Measurements from ENCODE around the gene TYW5. TPM values are rescaled to one million over a fixed set of nuclear protein-coding genes. Genes with fewer than 3 reads are reported as not detected.
A peak's percentile ranks its signal among the peaks of the same experiment; 100 is the strongest.

Gene TYW5
- total and polyA plus RNA-seq, 7 donors: 2.4 to 8.0 (median 6.1) TPM

DNA sequence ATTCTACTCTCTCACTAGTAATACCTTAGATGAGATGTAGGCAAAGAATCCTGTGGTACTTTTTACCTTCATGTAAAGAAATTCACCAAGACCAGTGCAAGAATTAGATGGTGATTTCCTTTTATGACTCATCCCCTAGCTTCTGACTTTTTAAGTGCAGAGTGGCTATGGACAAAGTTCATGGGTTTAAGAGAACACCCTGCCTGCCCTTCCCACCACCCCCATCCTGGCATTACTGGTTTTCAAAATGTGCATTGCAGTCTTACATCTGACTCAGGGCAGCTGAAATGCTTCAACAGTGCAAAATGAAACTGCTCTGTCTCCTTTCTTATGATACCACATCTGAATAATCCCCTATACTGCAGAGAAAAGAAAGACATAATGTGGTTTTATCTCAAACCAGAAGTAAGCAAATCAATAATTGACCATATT lies 22.7 kb upstream of the TYW5 start:
- no peak overlapping the region for H3K4me3 ChIP-seq
- H3K27ac ChIP-seq: no peak overlapping the region
- no peaks in the 10 kb centered on the region for H3K27me3 ChIP-seq
- peaks cover 0 to 7% (median 6%) of the 10 kb centered on the region in 4 donors for H3K4me1 ChIP-seq
- TF ChIP-seq POLR2AphosphoS5 (IDR thresholded peaks at IDR 0.05) (no peak), EP300 (IDR thresholded peaks at IDR 0.05) (no peak), POLR2A (IDR thresholded peaks at IDR 0.05) (no peak)
- TF ChIP-seq, protein P1, sequence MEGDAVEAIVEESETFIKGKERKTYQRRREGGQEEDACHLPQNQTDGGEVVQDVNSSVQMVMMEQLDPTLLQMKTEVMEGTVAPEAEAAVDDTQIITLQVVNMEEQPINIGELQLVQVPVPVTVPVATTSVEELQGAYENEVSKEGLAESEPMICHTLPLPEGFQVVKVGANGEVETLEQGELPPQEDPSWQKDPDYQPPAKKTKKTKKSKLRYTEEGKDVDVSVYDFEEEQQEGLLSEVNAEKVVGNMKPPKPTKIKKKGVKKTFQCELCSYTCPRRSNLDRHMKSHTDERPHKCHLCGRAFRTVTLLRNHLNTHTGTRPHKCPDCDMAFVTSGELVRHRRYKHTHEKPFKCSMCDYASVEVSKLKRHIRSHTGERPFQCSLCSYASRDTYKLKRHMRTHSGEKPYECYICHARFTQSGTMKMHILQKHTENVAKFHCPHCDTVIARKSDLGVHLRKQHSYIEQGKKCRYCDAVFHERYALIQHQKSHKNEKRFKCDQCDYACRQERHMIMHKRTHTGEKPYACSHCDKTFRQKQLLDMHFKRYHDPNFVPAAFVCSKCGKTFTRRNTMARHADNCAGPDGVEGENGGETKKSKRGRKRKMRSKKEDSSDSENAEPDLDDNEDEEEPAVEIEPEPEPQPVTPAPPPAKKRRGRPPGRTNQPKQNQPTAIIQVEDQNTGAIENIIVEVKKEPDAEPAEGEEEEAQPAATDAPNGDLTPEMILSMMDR (IDR thresholded peaks at IDR 0.05): no peak
- H3K36me3 ChIP-seq: no peaks in the 10 kb centered on the region
- H3K9me3 ChIP-seq: no peaks in the 10 kb centered on the region
- no peak for DNase-seq
- intact Hi-C loops (cut with DNase I): no loop called here

DNA sequence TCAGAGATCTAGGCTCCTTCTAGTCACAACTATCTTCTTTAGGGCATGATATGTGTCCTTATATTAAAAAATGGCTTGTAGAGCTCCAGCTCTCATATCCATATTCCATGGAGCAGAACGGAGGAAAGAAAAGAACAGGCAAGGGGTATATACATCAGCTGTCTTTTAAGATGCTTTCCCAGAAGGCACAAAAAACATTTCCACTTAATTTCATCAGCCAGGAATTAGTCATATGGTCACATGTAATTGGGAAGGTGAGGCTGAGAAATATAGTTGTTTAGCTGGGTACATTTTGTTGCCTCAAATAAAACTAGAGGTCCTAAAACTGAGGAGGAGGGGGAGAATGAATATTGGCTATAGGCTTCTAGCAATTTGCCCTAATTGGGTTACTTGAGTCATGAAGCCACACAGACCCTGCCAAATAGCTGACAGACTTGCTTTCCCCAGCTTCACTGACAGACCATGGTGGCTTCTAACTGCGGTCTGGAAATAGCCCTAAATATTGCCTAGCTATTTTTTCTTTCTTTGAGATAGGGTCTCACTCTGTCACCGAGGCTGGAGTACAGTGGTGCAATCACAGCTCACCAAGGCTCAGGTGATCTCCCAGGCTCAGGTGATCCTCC lies 20.1 kb upstream of the TYW5 start:
- WGBS, 2 donors: 88 to 92% methylated on average over 3 of the region's 3 CpGs
- Histone ChIP-seq H3K4me3 (no peak overlapping the region), H3K27me3 (no peaks in the 10 kb centered on the region), H3K27ac (no peak overlapping the region), H3K9me3 (no peaks in the 10 kb centered on the region), H3K36me3 (no peaks in the 10 kb centered on the region), H3K4me1 (peaks cover 0 to 7% (median 6%) of the 10 kb centered on the region in 4 donors)
- intact Hi-C loops (cut with DNase I): no loop called here
- DNase-seq: no peak
- TF ChIP-seq, protein P1 (IDR thresholded peaks at IDR 0.05): no peak
- TF ChIP-seq EP300 (IDR thresholded peaks at IDR 0.05) (no peak), POLR2AphosphoS5 (IDR thresholded peaks at IDR 0.05) (no peak)

DNA sequence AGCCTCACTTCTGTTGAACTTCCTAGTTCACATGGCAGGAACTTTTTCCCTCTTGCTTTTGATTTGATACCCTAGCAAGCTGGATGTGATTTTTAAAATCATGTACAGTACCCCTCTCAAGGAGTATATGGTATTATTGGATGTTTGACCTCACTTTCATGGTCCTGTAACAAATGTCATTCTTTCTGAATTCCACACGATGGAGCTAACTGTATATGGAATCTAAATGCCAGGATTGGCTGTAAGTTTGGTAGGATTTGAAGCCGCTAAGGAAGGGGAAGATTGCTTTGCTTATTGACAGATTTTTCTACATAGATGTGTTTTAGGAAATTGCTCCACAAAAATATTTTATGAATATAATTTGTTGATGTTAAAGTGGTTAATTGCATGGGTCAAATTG lies 18.4 kb upstream of the TYW5 start:
- no peak for TF ChIP-seq POLR2A (IDR thresholded peaks at IDR 0.05)
- TF ChIP-seq, protein P1 (IDR thresholded peaks at IDR 0.05): peak in 3 of 4 experiments; percentile 37 to 46 (median 38)
- intact Hi-C loops (cut with DNase I): no loop called here
- no peaks in the 10 kb centered on the region for H3K36me3 ChIP-seq
- DNase-seq: no peak
- H3K9me3 ChIP-seq: no peaks in the 10 kb centered on the region
- H3K4me1 ChIP-seq: no peaks in the 10 kb centered on the region
- 12 to 34% methylated on average over 2 of the region's 2 CpGs for WGBS, 2 donors
- no peak overlapping the region for H3K4me3 ChIP-seq
- no peak overlapping the region for H3K27ac ChIP-seq
- no peaks in the 10 kb centered on the region for H3K27me3 ChIP-seq

DNA sequence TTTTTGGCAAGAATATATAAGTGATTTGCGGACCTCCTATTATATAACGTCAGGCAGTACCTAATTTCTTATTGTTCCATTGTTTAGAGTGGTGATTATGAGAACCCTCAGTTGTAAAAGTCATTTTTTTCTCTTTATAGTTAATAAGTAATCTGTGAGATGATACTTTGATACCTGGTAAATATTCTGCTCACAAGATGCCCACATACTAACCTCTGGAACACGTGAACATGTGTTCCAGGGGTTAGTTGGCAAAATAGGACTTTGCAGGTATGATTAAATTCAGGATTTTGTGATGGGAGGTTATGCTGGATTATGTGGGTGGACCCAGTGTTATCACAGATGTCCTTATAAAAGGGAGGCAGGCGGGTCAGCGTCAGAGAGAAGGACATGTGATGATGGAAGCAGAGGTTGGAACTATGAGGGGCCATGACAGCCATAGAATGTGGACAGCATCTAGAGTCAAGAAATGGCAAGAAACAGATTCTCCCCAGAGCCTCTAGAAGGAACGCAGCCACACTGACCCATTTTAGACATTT lies 16.9 kb upstream of the TYW5 start:
- Histone ChIP-seq H3K36me3 (peaks cover 0 to 9% (median 0%) of the 10 kb centered on the region in 4 donors), H3K4me3 (no peak overlapping the region), H3K27me3 (no peaks in the 10 kb centered on the region), H3K9me3 (no peaks in the 10 kb centered on the region), H3K4me1 (no peaks in the 10 kb centered on the region), H3K27ac (no peak overlapping the region)
- TF ChIP-seq POLR2A (IDR thresholded peaks at IDR 0.05) (no peak), EP300 (IDR thresholded peaks at IDR 0.05) (no peak), POLR2AphosphoS5 (IDR thresholded peaks at IDR 0.05) (no peak)
- TF ChIP-seq, protein P1 (IDR thresholded peaks at IDR 0.05): no peak
- intact Hi-C loops (cut with DNase I): no loop called here
- WGBS, 2 donors: 35 to 77% methylated on average over 6 of the region's 6 CpGs
- no peak for DNase-seq

DNA sequence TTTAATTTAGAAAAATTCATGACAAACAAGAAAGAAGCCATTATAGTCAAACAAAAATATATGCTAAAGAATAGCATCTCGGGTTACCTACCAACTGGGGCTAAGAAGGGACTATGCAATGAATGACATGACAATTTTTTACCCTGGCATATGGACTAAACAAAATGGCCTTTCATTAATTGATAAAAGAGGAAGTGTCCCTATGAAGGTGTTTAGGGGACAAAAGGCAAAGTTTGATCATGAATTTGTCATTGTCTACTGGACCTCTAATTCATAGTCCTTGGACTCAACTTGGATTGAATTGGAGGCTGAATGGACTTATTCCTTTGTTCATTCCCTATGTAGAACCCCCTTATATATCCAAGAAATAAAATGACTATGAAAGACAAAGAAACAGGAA lies 12.8 kb upstream of the TYW5 start:
- no peaks in the 10 kb centered on the region for H3K27me3 ChIP-seq
- H3K4me3 ChIP-seq: no peak overlapping the region
- H3K4me1 ChIP-seq: no peaks in the 10 kb centered on the region
- no peak overlapping the region for H3K27ac ChIP-seq
- peaks cover 0 to 50% (median 8%) of the 10 kb centered on the region in 4 donors for H3K36me3 ChIP-seq
- WGBS, 2 donors: 90 to 94% methylated on average over 1 of the region's 1 CpG
- DNase-seq: no peak
- H3K9me3 ChIP-seq: no peaks in the 10 kb centered on the region
- TF ChIP-seq POLR2AphosphoS5 (IDR thresholded peaks at IDR 0.05) (no peak), POLR2A (IDR thresholded peaks at IDR 0.05) (no peak), EP300 (IDR thresholded peaks at IDR 0.05) (no peak)
- TF ChIP-seq, protein P1 (IDR thresholded peaks at IDR 0.05): no peak
- intact Hi-C loops (cut with DNase I): no loop called here
